Limb (tissue), 2 donors: Measurements from ENCODE around the gene CAPNS2.
"Not testable (repeated sequence)": the region's sequence is repeated elsewhere in the genome, so short reads cannot be mapped to it uniquely, and the experiment has no call there.

ENCODE experiments used
- DNase-seq, 2 donors: peaks; one replicate each; pipeline ENCODE4 v3.0.0-alpha.2; 2016; ENCODE audit errors: extremely low spot score in 2 of 2

CAPNS2 gene

GRCh38 chr16:55567382-55567781, 898 bp downstream of the CAPNS2 start:
- DNase-seq = no peak

GRCh38 chr16:55568207-55568606, 1.7 kb downstream of the CAPNS2 start:
- DNase-seq = no peak

DNA sequence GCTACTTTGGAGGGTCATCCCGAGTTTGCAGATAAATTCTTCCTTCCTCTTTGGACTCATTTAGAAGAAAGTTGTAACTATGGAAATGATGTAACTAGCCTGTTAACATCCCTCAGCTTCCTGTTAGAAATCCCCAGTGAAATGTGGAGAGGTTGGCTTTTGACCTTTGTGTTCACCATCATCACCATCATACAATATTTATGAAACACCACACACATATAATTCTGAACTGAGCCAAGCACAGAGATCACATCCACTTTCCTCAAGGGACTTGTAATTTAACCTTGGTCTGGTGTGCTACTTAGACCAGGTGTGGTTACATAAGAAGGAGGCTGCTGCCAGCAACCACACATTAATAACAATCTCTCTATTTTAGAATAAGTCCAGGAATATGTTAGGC, 2.5 kb downstream of the CAPNS2 start:
- DNase-seq = peak in 1 of 2 donors; percentile 77

DNA sequence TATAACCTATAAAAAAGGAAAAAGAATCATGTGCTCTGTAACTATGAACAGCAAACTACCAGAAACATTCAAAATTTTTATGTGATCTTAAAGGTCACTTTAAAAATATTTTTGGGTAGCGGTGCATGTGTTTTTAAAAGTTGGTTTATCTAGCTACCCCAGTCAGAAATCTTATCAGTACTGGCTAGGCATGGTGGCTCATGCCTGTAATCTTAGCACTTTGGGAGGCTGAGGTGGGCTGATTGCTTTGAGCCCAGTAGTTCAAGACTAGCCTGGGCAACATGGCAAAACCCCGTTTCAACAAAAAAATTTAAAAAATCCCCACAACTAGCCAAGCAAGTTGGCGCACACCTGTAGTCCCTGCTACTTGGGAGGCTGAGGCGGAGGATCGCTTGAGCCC, 3.7 kb downstream of the CAPNS2 start:
- DNase-seq = no peak

DNA sequence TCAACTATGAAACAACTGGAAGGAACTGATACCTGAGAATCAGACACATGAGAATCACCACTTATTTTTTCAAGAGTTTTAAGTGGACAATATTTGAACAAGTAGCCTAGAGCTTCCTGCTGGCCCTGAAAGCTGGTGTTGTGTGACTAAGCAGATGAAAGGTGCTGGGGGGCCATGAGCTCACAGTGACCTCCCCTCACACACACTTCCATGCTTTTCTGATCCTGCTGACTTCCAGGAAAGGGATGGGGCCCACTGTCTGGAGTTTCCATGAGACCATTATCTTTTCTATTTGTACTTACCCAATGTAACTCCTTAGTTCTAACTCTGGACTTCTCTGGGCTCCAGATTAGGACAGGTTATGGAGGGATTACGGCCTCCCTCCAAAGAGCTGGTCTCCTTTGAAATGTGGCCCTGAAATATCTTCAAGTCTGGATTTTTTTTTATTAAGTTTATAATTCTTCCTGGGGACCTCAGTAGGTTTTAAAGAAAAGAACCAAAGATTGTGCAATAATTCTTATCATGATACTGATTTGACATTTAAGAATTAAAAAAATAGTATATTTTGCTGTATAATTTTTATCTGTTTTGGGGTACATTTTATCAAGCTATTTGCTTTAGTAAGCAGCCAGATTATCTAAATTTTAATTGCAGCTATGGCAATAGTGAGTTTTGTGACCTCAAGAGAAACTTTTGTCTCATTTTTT, 4.9 kb downstream of the CAPNS2 start:
- DNase-seq = no peak

GRCh38 chr16:55572439-55572838, 6.0 kb downstream of the CAPNS2 start:
- no peak for DNase-seq

DNA sequence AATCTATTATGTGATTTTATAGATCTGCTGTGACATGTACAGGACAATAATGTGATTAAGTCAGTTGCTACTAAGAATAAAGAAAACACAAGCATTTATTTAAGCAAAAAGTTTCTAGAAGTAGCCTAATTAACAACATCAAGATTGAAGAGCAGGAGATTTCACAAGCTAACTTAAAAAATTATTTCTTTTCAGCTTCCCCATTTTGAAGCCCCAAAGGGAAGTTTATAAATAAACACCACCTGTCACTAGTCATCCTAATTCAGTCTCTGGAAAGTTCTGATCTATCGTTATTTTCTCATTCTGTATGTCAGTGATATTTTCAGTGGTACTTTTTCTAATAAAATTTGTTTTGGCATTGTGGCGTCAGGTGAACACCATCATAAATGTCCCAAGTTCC, 8.3 kb downstream of the CAPNS2 start:
- DNase-seq = no peak

- DNase-seq = peak in 1 of 2 donors; percentile 66
These were observed 9.0 kb downstream of the CAPNS2 start for GRCh38 chr16:55575496-55575895.

DNA sequence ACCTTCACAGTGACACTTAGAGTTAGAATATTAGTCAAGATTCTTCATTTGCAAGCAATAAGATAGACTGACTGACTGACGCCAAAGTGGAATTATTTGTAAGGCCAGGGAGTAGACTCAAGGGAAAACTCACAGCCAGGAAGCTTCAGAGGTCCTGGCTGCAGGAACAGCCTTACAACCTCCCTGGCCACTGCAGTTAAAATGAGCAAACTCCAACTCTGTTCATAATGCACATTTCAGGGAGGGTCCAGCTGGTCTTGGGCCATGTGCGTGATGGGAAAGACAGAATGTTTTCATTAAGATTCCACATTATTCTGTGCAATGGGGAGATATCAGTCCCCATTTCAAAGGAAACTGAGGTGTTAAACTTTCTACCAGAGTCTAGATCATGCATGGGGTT, 9.9 kb downstream of the CAPNS2 start:
- peak in 1 of 2 donors; percentile 73 for DNase-seq

DNA sequence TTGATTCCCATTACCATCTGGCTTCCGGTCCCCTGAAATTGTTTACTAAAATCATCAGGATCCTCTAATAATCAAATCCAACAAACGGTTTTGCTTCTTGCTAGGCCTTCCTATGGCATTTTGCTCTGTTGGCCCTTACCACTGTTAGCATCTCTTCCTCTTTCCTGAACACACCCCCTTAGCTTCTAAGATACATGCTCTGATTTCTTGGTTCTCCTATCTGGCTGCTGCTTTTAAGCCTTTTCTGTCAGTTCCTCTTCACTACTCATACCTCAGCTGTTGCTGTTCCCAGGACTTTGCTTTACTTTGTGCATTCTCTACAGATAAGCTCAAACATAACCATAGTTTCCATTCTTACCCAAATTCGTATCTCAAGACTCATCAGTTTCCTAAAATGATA, 11.4 kb downstream of the CAPNS2 start:
- no peak for DNase-seq

GRCh38 chr16:55585631-55586030, 19.1 kb downstream of the CAPNS2 start:
- no peak for DNase-seq

DNA sequence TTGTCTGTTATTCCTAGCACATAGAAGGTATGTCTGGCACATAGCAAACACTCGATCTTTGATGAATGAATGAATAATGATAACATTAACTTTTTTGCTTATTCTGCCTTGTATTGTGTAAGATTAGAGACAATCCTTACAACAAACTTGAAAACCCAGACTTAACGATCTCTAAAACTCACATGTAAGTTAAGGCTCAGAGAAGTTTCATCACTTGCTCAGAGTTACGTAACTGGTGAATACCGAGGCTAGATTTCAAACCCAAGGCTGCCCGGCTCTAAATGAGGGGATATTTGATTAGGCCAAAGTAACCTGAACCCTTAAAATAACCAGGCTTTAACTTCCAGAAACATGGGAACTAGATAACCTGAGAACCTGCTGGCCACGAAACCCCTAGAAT, 22.3 kb downstream of the CAPNS2 start:
- DNase-seq = no peak

GRCh38 chr16:55592306-55592705, 25.8 kb downstream of the CAPNS2 start:
- no peak for DNase-seq

- DNase-seq = no peak
These were observed 31.4 kb downstream of the CAPNS2 start for GRCh38 chr16:55597928-55598327.

GRCh38 chr16:55605754-55606336, 39.4 kb downstream of the CAPNS2 start:
- DNase-seq = no peak

GRCh38 chr16:55613613-55614335, 47.3 kb downstream of the CAPNS2 start:
- DNase-seq = no peak

- no peak for DNase-seq
These were observed 48.6 kb downstream of the CAPNS2 start for GRCh38 chr16:55615071-55615470.

- DNase-seq = not testable (repeated sequence)
These were observed 49.2 kb downstream of the CAPNS2 start for GRCh38 chr16:55615670-55616069.
